ENCODE data around the gene ZFP3. TPM values are rescaled to one million over a fixed set of nuclear protein-coding genes. Genes with fewer than 3 reads are reported as not detected.
"Not testable (repeated sequence)": the region's sequence is repeated elsewhere in the genome, so short reads cannot be mapped to it uniquely, and the experiment has no call there.

Gene ZFP3
- total RNA-seq, 1 donor: 1.4 TPM

GRCh38 chr17:5100832-5101231 is 22.6 kb downstream of the ZFP3 start:
- no peak for DNase-seq (ENCODE audit: low read depth)
- no peak overlapping the region for H3K4me3 ChIP-seq (ENCODE audit: low read depth, low read length)
- no peak for TF ChIP-seq CTCF (IDR thresholded peaks at IDR 0.05; ENCODE audit: insufficient read depth, low read length)

- no peak for DNase-seq (ENCODE audit: low read depth)
Measured at GRCh38 chr17:5110816-5111215, 32.5 kb downstream of the ZFP3 start.

GRCh38 chr17:5111402-5112204 is 33.3 kb downstream of the ZFP3 start, which contains the start of gene ZNF232:
Gene ZNF232, minus strand, starts transcription at chr17:5111878. Its CDS starts 56 bp downstream, at chr17:5111822.
- TF ChIP-seq CTCF (IDR thresholded peaks at IDR 0.05; ENCODE audit: insufficient read depth, low read length): no peak
- DNase-seq (ENCODE audit: low read depth): peak; percentile 89
- H3K4me3 ChIP-seq (ENCODE audit: low read depth, low read length): peak within 1 kb of the TSS; percentile 96

More at GRCh38 chr17:5110816-5111215, 32.5 kb downstream of the ZFP3 start:
- peak overlapping the region; percentile 96 for H3K4me3 ChIP-seq (ENCODE audit: low read depth, low read length)
- TF ChIP-seq CTCF (IDR thresholded peaks at IDR 0.05; ENCODE audit: insufficient read depth, low read length): no peak

GRCh38 chr17:5115673-5116651 is 37.7 kb downstream of the ZFP3 start, which contains the start of gene USP6:
Gene USP6, plus strand, starts transcription at chr17:5116032. Its CDS starts 14,336 bp downstream, at chr17:5130368.
- H3K4me3 ChIP-seq (ENCODE audit: low read depth, low read length): no peak within 1 kb of the TSS
- no peak for DNase-seq (ENCODE audit: low read depth)
- no peak for TF ChIP-seq CTCF (IDR thresholded peaks at IDR 0.05; ENCODE audit: insufficient read depth, low read length)

GRCh38 chr17:5118219-5118618 is 40.0 kb downstream of the ZFP3 start:
- DNase-seq (ENCODE audit: low read depth): no peak
- TF ChIP-seq CTCF (IDR thresholded peaks at IDR 0.05; ENCODE audit: insufficient read depth, low read length): no peak
- no peak overlapping the region for H3K4me3 ChIP-seq (ENCODE audit: low read depth, low read length)

- H3K4me3 ChIP-seq (ENCODE audit: low read depth, low read length): no peak overlapping the region
- DNase-seq (ENCODE audit: low read depth): no peak
- no peak for TF ChIP-seq CTCF (IDR thresholded peaks at IDR 0.05; ENCODE audit: insufficient read depth, low read length)
Measured at GRCh38 chr17:5120036-5120435, 41.8 kb downstream of the ZFP3 start.

GRCh38 chr17:5120436-5121185 is 42.3 kb downstream of the ZFP3 start:
- not testable (repeated sequence) for H3K4me3 ChIP-seq (ENCODE audit: low read depth, low read length); DNase-seq (ENCODE audit: low read depth)

All from fibroblast of the aortic adventitia (primary cell).